Keratinocyte (primary cell): ENCODE data around the gene WNK2.

Experiments used
- EZH2 ChIP-seq: IDR thresholded peaks from one replicate; pipeline ENCODE4 v1.6.1; 2012; ENCODE audit warnings: inconsistent platforms, mild to moderate bottlenecking, low read length, moderate library complexity
- TF ChIP-seq, protein P1 (sequence below), 3 experiments: IDR thresholded peaks in 1 of 3; conservative IDR thresholded peaks in 1 of 3; optimal IDR thresholded peaks in 1 of 3; 2 replicates in 2 of 3; 3 replicates in 1 of 3; pipeline versions ENCODE3 to v1.5.1; 2011; ENCODE audit warnings: low read length in 3 of 3, mild to moderate bottlenecking in 3 of 3, moderate library complexity in 2 of 3, control low read depth in 1 of 3, inconsistent platforms in 1 of 3; ENCODE audit not compliant: insufficient read depth in 2 of 3; ENCODE audit errors: extremely low read depth in 1 of 3

DNA sequence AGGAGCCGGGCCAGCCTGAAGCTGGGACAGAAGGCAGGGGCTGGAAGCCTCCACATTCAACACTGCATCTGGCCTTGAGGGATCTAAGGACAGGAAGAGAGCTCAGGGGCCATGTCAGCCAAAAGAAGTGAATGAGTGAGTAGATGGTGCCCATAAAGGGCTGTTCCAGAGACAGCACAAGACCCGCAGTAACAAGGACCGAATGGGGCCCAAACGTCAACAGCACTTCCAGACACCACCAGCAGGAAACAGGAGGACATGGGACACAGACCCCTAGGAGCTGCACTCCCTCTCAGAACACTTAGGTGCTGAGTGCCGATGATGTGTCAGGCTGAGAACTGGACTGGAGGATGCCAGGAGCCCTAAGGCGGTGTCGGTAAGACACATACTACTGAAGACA lies 152.8 kb downstream of the WNK2 start:
- TF ChIP-seq, protein P1, sequence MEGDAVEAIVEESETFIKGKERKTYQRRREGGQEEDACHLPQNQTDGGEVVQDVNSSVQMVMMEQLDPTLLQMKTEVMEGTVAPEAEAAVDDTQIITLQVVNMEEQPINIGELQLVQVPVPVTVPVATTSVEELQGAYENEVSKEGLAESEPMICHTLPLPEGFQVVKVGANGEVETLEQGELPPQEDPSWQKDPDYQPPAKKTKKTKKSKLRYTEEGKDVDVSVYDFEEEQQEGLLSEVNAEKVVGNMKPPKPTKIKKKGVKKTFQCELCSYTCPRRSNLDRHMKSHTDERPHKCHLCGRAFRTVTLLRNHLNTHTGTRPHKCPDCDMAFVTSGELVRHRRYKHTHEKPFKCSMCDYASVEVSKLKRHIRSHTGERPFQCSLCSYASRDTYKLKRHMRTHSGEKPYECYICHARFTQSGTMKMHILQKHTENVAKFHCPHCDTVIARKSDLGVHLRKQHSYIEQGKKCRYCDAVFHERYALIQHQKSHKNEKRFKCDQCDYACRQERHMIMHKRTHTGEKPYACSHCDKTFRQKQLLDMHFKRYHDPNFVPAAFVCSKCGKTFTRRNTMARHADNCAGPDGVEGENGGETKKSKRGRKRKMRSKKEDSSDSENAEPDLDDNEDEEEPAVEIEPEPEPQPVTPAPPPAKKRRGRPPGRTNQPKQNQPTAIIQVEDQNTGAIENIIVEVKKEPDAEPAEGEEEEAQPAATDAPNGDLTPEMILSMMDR (optimal IDR thresholded peaks at IDR 0.05 in 1 of 3, IDR thresholded peaks at IDR 0.05 in 1 of 3, conservative IDR thresholded peaks at IDR 0.05 in 1 of 3; ENCODE audit: extremely low read depth in 1 of 3, insufficient read depth in 2 of 3, low read length in 3 of 3) = no peak
- no peak for TF ChIP-seq EZH2
